NCI-H187 treated with DMSO at 0.1 percent for 48 hours (cell line): ENCODE data around the gene CPLX3.
A peak's percentile ranks its signal among the peaks of the same experiment; 100 is the strongest.

Source experiments
- DNase-seq: peaks from one replicate; lab custom pipeline; 2025; lab: John Stamatoyannopoulos, UW

CPLX3 gene

DNA sequence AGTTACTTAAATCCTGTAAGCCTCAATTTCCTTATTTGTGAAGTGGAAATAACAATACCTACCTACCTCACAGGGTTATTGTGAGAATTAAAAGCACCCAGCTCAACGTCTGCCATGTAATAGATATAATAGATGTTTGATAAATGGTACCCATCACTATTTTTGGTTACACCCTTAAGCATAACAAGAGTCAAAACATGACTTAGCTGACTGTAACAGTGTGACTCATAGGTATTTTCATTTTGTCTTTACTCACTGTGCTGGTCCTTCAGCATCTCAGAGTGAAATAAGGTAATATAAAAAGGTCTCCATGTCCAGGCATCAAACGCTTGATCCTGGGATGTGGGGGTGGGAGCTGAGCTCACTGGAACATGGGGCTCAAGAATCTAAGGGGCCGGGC, 3.1 kb downstream of the CPLX3 start:
- DNase-seq = no peak

DNA sequence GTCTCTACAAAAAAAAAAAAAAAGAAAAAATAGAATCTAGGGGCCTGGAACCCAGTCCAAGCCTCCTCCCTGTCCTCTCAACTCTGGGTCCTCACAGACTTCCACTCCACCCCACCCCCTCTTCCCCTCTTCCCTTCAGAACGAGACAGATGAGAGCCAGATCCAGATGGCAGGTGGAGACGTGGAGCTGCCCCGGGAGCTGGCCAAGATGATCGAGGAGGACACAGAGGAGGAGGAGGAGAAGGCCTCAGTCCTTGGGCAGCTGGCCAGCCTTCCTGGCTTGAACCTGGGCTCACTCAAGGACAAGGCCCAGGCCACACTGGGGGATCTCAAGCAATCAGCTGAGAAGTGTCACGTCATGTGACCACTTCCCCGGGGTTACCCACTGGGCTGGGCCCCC, 3.6 kb downstream of the CPLX3 start:
- no peak for DNase-seq

DNA sequence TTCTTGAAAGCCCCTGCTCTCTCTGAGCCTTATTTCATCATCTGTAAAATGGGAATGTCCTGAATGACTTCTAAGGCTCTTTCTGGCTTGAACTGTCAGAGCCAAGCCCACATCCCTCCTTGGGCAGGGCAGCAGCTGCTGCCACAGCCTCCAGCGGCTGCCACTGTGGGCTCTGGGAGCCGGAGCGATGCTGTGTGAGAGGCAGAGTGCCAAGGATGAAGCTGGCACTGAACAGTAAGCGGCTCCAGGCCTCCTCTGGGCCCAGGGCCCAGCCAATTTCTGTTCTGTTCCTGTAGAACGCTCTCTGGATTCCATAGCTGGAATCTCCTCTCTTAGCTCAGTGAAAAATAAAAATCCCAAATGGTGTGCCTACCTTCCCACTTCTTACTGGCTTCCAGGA, 4.4 kb downstream of the CPLX3 start:
- no peak for DNase-seq

DNA sequence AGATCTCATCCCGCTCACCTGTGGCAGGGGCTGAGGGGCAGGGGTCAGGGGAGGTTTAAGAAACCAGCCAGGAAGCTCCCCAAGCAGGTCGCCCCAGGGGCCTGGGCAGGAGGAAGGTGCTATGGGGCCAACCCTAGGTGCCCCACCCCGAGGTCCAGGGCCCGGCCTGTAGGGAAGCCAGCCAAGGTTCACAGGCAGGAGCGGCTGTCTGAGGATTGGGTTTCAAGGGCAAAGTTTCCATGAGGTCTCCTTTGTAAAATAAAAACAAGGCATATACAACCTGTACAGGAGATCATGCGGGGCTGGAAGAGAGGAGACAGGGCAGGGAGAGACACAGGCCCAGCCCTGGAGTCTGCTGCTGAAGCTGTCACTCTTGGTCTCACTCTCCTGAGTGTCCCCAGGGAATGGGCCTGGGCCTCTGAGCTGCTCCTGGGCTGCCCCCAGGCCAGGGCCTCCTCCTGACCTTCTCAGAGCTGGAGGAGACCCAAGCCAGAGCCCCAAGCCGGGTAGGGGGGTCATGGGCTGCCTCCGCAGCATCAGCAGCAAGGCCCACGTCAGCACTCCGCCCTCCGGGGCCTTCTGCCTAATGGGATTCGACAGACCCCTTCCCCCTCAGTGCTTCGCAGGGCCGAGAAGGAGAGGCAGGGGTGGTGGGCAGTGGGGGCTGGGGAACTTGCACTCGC, 5.5 kb downstream of the CPLX3 start:
- no peak for DNase-seq

DNA sequence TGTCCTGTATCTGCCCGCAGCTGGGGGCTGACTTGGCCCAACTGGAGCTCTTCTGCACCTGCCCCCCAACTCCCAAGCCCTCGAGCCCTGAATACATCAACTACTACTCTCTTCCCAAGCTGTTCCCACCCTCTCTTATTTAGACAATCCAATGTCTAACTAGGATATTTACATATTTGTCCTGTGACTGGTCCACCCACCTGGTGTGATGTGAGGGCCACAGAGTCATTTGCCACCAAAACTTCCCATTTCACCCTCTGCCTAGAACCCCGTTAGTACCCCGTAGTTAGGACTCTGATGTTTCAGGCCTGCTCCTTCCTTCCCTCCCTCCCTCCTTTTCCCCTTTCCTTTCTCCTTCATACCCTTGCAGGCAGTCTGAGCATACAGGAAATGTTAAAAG, 6.4 kb downstream of the CPLX3 start:
- no peak for DNase-seq

DNA sequence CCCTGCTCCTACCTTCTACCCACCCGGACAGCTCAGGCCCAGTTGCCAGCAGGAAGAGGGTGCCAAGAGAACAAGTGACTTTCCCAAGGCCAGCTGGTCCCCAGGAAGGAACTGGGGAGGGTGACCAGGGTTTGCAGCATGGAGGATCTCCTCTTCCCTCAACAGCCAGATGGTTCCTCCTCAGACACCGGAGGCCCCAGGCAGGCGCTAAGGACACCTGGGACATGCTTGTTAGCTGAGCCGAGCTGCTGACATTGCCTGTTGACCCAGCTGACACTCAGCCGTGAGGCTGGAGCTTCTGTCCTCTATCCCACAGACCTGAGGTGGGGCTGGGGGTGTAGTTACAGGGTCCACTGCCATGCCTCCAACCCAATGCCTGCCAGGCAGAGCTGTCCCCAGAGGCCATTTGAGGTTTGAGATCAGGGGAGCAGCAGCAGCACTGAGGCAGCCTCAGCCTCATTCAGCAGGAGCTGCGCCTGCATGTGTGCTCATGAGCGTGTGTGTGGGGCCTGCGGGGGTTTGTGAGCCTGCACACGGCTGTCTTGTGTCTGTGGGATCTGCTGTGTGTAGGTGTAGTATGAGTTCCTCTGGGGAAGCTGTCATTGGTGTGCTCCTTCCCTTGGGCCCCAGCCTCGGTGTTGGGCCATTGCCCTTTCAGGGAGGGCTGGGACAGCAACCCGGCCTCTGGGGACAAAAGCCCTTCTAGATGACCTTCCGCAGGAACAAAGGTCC, 7.1 kb downstream of the CPLX3 start:
- DNase-seq = no peak

DNA sequence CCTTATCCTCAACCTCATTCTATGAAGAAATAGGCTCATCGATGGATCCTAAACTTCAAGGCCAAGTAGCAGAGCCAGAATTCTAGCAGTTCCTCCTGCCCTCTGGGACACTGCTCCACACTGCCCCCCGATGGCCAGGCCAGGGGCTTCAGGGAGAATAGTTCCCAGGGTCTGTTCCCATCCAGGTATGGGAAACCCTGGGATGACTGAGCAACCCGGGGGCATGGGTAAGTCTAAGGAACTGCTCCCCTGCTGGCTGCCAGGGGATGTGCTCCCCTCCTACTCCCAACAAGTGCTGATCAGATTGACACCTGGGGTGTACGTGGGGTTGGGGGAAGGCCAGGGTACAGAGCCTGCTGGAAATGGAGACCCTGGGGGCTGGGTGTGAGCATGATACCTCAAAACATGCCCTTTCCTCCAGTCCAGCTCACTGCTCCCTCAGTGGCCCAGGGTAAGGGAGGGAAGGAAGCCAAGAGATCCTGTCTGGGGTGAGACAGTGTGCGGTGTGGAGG, 8.9 kb downstream of the CPLX3 start:
- DNase-seq = no peak

DNA sequence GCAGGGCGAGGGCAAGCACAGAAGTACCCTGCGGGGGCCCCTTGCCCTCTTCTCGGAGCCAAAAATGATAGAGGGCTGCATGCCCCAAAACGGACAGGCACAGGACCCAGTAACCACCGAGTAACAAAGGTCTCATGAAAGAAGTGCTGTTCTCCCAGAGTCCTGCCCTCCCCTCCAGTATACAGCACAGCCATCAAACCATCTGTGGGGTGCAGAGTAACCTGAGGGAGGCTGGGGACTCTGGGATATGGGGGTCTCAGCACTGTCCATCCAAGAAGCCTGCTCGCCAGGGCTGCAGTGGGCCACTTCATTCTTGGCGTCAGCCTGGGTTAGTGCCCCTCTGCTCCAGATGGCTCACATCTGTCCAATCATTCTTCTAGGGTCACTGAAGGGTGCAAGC, 10.4 kb downstream of the CPLX3 start:
- DNase-seq = no peak

DNA sequence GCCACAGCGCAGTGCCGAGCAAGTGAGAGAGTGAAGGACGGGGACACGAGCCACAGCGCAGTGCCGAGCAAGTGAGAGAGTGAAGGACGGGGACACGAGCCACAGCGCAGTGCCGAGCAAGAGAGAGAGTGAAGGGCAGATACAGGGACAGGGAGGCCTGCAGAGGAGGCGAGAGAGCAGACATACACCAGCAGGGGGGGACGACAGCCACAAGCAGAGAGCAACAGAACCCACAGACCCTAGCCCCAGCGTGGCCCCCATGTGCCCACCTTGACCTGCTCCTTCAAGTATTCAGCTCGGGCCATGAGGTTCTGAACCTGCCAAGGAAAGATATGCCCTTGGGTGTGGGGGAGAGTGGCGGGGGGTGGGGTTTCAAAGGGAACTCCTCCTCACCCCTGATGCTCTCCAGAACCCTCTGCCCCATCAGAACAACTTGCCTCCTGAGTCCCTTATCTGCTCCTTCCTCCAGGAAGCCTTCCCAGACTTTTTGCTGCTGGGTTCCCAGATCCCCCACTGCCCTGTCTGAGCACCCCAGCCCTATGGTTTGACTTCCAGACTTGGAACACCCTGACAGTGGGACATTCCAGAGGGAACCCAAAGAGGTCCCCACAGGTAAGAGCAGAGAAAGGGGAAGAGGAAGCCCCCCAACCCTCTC, 11.2 kb downstream of the CPLX3 start:
- no peak for DNase-seq

DNA sequence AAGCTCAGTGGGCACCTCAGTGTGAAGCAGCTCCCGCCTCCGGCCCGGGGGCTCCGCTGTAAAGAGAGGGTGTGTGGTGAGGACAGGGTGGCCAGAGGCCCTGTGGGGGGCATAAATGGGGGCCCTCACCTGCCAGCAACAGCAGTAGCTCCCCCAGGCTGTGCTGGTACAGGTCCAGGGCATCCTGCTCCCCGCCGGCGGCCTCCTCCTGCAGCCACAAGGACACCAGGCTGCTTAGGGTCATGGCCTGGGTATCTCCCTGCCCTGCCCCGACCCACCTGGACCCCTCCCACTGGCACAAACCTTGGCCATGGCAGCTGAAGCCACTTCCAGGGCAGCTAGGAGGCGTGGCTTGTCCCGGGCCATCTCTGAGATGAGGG, 11.7 kb downstream of the CPLX3 start:
- DNase-seq = no peak

DNA sequence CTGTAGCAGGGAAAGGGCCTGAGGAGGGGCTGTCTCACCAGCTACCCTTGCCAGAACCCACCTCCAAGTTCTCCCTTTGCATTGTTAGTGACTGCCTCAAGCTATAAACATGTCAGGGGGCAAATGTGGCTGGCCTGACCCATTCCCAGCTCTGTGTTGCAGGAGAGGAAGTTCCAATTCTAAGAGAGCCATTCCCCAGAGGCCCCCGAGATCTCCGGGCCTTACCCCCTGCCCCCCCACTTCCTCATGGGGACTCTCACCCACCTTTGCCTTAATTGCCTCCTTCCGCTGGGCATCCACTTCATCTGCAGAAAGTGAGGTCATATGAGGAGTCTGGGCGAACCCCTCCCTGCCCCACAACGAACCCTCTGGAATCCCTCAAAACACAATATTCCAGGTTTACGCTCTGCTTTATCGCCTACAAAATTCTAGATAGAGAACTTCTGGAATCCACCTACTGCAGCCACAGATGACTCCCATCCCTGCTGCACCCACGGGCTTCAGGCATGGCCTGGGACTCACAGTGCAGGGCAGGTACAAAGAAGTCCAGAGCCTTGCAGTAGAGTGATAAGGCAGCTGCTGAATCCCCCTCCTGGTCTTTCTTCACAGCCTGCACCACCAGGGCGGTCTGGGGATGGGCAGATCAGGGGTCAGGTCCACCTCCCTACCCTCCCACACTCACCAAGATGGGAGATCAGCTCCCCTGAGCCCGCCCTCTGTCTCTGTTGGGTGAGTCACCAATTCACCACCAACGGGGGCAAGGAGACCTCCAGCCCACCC, 12.5 kb downstream of the CPLX3 start:
- no peak for DNase-seq

DNA sequence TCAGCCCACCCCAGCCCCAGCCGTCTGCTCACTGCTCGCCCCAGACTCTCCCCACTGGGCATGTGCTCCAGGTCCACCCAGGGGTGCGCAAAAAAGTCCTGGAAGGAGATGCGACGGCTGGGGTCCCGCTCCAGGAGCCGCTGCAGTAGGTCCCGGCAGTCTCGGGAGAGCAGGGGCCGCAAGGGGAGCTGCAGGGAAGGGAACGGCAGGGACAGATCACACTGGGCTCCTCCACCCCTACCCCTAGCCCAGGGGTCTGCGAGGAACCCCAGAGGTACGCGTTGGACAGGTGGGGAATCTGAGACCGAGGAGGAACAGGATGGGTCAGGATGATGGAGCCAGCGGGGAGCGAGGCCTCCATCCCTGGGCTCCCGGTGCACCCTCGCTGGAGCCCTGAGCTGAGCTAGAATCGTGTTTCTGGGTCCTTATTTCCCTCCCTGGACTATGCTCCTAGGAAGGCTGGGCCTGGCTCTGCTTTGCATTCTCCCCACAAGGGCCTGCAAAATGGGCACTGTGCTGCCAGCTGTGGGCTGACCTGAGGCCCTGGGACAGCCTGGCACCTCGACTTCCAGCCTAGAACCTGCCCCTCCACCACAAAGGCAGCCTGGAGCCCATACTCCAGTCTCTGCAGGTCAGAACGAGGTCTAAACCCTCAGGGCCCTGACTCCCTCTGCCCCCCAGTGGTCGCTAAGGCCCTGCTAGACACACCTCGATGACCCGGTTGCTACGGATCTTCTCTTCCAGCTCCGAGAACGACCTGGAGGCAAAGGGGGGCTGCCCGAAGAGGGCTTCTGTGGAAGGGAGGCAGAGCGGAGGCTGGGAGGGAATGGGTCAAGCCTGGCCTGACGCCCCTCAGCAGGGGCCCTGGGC, 13.3 kb downstream of the CPLX3 start:
- DNase-seq = no peak

DNA sequence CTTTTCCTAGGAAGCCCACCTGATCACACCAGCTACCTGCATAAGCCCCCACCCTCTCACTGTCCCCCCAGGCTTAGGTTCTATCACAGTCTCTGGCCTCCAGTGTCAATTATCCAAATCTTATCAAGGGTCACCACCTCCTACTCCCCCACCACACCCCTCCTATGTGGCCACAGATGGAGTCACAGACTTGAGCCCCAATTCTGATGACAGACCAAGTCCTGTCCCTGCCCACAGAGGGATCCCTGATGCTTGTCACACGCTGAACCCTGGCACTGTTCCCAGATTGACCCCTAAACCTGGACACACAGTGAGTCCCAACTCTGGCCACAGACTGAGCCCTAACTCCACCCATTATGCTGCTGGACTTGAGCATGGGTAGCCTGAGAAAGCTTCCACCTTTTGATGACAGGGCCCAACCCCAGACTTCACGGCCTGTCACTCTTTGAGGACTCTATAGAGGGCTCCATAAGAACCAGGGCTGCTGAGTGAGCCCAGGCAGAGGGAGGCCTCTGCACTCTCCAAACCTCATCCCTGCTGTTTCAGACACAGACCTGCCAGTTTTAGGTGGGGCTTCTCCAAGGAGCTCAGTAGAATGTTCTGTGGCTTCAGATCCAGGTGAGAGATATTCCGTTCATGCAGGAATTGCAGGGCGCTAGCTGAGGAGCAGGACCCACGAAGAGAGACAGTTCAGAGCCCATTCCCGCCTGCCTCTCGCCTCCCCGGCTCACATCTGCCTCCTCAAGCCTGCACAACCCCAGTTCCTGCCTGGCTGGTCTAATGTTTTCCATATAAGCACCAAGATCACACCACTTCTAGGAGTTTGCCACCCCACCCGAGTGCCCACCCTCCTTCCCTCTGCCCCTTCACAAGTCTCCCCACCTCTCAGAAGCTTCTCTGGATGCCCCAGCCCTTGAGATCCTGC, 14.7 kb downstream of the CPLX3 start:
- DNase-seq = no peak

DNA sequence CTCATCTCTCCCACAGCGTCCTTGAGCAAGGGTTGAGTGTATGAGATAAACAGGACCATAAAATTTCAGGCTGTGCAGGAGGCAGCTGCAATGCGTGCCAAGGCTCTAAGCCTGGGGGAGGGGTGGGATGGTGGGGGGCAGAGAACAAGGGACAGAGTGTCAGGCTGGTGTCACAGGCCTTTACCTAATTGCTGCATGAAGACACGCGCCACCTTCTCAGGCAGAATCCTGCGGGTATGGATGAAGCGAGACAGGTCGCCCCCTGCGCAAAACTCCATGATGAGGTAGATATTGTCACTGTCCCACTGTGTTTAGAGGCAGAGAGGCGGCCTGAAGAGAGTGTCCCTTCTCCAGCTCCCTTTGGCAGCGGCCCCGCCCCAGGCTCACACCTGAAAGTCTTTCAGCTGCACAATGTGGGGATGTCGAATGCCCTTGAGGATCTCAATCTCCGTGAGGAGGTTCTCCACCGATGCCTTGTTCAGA, 15.5 kb downstream of the CPLX3 start:
- DNase-seq = no peak

DNA sequence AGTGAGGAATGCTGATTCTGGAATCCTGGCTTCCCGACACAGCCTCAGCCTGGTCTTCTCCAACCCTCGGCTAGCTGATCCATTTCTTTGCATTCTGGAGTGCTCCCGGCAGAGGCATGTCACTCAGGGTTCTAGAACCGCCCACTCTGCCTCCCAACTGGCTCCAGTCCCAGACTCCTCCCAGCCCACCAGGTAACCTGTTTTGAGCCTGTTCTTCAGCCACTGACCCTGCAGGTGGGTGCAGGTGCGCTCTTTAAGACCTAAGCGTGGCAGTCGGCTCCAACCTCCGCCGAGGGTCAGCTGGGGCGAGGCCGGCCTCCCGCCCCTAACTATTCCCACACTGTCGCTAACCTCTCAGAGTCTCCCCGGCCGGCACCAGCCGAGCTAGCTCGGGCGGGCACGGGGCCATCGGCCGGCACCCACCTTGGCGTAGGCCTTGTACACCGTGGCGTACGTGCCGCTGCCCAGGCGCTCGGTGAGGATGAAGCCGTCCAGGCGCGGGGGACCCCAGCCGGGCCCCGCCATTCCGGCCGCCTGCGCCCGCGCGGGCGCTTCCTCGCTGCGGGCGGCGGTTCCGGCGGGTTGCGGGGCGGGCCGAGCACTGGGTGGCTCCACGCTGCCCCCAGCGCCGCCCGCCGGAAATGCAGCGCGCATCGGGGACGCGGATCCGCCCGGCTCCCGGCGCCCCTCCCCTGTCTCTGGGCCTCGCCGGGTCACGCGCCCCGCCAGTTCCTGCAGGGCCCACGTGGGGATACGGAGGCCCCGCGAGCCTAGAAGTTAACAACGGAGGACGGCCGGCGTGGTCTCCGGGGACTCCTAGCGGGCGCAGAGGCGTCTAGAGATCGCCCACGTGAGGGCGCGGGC, 16.4 kb downstream of the CPLX3 start, which contains the start of gene ULK3:
Gene ULK3 (minus strand): TSS at position 576 of the 864 bp plus-strand sequence. CDS start 51 bp downstream, at position 525.
- DNase-seq = peak; percentile 76

DNA sequence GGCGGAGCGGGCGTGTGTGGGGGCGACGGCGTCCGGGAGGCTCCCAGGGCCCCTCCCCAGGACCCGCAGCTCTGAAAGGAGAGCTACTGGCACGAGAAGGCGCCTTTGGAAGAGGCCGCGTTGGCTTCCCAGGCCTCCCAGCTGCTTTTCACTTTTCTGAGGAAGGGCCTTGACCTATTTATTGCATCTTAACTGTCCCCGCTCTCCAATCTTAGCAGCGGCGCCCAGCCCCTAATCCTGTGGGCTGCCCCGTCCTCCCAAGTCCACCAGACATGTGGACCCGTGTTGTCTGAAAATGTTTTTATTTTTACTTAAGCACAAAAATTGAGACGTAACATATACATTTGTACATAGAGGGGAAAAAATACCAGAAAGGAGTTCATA, 17.0 kb downstream of the CPLX3 start:
- DNase-seq = no peak

DNA sequence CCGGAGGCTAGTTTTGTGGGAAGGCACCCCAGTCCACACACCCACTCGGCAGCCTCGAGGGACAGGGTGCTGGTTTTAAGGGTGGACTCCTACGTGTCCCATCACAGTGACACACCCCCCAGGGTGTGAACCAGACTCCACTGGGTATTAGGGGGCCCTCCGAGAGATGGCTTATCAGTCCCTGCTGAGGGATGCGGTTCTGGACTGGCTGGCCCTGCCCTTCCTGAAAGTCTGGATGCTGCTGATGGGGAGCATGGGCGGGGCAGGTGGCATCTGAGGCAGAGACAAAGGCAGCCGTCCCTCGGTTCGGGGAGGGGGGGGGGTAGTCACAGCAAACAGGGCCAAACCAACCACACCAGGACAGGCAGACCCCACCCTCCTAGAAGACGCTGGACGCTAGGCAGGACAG, 17.5 kb downstream of the CPLX3 start:
- DNase-seq = no peak

DNA sequence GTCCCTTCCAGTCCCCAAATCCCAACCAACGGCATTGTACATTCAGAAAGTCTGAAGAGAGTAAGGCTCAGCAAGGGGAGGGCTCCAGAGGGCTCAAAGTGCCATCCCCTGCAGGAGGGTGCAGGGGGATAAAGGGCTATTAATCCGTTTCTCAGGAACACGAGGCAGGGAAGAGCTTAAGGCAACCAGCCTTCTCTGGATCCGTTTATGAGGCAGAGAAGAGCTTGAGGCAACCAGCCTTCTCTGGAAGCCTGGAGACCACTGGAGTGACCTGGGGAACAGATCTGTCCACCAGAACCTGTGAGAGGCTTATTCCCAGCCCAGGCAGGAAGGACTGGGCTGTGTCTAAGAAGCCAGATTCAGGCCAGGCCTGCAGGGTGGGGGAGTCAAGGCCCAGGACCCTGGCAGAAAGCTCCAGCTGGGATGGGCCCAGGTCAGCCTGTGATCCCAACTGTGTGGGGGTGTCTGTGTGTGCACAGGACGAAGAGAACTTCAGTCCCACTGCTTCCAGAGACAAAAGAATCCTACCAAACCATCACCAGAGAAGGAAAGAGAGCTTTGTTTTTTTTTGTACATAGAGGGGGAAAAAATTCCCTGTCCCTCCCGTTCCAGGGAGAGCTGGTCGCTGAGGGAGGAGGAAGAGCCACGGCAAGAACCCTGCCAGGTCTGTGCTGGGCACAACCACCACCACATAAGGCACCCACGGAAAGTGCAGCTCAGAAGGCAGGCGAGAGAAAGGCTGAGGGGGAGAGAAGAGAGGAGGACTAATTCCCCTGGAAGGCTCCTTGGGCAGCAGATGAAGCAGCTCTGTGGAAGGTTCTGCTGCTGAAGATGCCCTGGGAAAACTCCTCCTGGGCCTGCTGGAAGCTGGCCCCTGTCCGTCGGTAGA, 18.1 kb downstream of the CPLX3 start:
- no peak for DNase-seq
